ENCODE measurements around the gene VCL. TPM values are rescaled to one million over a fixed set of nuclear protein-coding genes. Genes with fewer than 3 reads are reported as not detected.

Gene VCL
- total RNA-seq, 4 donors from 2014 or later = 99.2 to 120 (median 106) TPM

DNA sequence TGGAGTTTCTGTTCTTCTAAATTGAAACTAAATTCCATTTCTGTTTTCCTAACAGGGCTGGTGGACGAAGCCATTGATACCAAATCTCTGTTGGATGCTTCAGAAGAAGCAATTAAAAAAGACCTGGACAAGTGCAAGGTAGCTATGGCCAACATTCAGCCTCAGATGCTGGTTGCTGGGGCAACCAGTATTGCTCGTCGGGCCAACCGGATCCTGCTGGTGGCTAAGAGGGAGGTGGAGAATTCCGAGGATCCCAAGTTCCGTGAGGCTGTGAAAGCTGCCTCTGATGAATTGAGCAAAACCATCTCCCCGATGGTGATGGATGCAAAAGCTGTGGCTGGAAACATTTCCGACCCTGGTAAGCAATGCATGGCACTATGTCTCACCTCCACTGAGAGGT lies 107.1 kb downstream of the VCL start:
- Histone ChIP-seq H3K27ac (no peak overlapping the region), H3K9me3 (no peaks in the 10 kb centered on the region), H3K4me1 (no peaks in the 10 kb centered on the region), H3K4me3 (no peak overlapping the region), H3K36me3 (peaks cover 8 to 99% (median 11%) of the 10 kb centered on the region in 3 donors), H3K27me3 (no peaks in the 10 kb centered on the region)
- TF ChIP-seq, protein P1, sequence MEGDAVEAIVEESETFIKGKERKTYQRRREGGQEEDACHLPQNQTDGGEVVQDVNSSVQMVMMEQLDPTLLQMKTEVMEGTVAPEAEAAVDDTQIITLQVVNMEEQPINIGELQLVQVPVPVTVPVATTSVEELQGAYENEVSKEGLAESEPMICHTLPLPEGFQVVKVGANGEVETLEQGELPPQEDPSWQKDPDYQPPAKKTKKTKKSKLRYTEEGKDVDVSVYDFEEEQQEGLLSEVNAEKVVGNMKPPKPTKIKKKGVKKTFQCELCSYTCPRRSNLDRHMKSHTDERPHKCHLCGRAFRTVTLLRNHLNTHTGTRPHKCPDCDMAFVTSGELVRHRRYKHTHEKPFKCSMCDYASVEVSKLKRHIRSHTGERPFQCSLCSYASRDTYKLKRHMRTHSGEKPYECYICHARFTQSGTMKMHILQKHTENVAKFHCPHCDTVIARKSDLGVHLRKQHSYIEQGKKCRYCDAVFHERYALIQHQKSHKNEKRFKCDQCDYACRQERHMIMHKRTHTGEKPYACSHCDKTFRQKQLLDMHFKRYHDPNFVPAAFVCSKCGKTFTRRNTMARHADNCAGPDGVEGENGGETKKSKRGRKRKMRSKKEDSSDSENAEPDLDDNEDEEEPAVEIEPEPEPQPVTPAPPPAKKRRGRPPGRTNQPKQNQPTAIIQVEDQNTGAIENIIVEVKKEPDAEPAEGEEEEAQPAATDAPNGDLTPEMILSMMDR (IDR thresholded peaks at IDR 0.05) = no peak
- TF ChIP-seq EP300 (IDR thresholded peaks at IDR 0.05) (no peak), POLR2A (IDR thresholded peaks at IDR 0.05) (no peak)
- WGBS, 2 donors = 74 to 76% methylated on average over 8 of the region's 8 CpGs
- DNase-seq (ENCODE audit: low spot score in 2 of 2) = no peak

DNA sequence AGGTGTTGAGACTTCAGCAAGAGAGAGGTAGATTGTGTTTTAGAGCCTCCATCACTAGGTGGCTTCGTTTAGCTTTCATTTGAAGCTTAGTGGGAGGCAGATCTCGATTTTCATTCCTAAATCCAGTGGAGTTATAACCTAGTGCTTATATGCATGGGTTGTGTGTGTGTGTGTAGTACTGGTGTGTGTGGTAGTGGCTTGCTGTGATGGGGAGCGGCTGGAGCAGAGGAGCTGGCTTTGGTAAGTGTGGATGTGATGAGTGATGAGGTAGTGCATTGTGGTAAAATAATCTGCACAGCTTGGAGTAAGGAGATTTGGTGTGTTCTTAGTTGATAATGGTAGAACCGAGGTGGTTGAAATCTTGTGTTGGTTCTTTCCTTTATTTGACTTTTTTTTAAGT lies 109.5 kb downstream of the VCL start:
- DNase-seq (ENCODE audit: low spot score in 2 of 2) = no peak
- WGBS, 2 donors = 83 to 84% methylated on average over 4 of the region's 4 CpGs
- Histone ChIP-seq H3K4me3 (no peak overlapping the region), H3K9me3 (no peaks in the 10 kb centered on the region), H3K4me1 (no peaks in the 10 kb centered on the region), H3K36me3 (peaks cover 11 to 100% (median 14%) of the 10 kb centered on the region in 3 donors), H3K27me3 (no peaks in the 10 kb centered on the region), H3K27ac (no peak overlapping the region)
- TF ChIP-seq, protein P1 (IDR thresholded peaks at IDR 0.05) = no peak
- TF ChIP-seq POLR2A (IDR thresholded peaks at IDR 0.05) = no peak
- no peak for TF ChIP-seq EP300 (IDR thresholded peaks at IDR 0.05)

DNA sequence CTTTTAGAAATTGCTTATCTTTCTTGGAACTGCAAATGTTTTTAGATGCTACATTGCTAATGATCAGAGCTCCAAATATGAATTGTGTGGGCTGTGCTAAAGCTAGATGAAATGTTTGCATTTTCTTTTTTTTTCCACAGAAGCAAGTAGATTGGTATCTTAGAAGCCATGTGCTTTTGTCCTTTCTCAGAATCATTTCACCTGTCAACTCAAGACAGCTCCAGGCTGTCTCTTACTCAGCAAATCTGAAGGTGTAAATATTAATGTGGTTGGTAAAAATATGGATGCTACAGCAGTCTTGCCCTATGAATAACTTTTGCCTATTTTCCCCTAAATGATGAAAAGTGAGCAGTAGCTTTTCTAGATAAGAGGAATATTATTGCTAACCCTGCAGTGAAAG lies 111.5 kb downstream of the VCL start:
- no peaks in the 10 kb centered on the region for H3K9me3 ChIP-seq
- H3K4me1 ChIP-seq = peaks cover 0 to 13% (median 0%) of the 10 kb centered on the region in 4 donors
- H3K27ac ChIP-seq = no peak overlapping the region
- no peak for DNase-seq (ENCODE audit: low spot score in 2 of 2)
- H3K27me3 ChIP-seq = no peaks in the 10 kb centered on the region
- no peak overlapping the region for H3K4me3 ChIP-seq
- TF ChIP-seq POLR2A (IDR thresholded peaks at IDR 0.05) = no peak
- TF ChIP-seq EP300 (IDR thresholded peaks at IDR 0.05) = no peak
- TF ChIP-seq, protein P1 (IDR thresholded peaks at IDR 0.05) = no peak
- peaks cover 11 to 100% (median 14%) of the 10 kb centered on the region in 3 donors for H3K36me3 ChIP-seq

DNA sequence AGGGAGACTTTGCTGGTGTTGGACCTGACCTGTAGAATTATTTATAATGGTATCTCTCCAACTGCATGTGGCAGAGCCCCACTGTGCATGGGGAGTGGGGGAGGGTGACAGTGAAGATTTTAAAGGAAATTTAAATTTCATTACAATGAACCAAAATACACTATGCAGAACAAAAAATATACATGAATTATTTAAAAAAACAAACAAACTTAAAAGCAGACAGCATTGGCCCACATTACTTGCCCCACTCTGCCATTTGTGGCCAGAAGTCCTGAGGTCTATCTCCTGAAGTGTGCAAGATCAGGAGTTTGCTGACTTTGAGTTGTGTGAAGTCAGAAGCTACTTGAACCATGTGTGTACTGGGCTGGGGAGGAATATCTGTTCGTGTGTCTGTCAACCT lies 112.2 kb downstream of the VCL start:
- no peak overlapping the region for H3K27ac ChIP-seq

DNA sequence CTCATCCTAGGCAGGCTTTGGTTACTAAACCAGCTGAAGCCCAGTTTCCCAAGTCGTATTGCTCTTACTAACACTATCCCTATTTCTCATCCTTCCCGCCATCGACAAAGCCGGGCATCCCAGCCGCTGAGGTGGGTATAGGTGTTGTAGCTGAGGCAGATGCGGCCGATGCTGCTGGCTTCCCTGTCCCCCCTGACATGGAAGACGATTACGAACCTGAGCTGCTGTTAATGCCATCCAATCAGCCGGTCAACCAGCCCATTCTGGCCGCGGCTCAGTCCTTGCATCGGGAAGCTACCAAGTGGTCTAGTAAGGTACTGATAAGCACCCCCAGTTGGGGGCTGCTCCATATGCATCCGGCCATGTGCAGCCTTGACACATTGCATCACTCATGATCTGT lies 113.9 kb downstream of the VCL start:
- DNase-seq (ENCODE audit: low spot score in 2 of 2) = no peak
- H3K36me3 ChIP-seq = peaks cover 12 to 99% (median 16%) of the 10 kb centered on the region in 3 donors
- H3K4me3 ChIP-seq = no peak overlapping the region
- TF ChIP-seq EP300 (IDR thresholded peaks at IDR 0.05) (no peak), POLR2A (IDR thresholded peaks at IDR 0.05) (no peak)
- TF ChIP-seq, protein P1 (IDR thresholded peaks at IDR 0.05) = no peak
- no peak overlapping the region for H3K27ac ChIP-seq
- H3K4me1 ChIP-seq = peaks cover 0 to 13% (median 0%) of the 10 kb centered on the region in 4 donors
- H3K27me3 ChIP-seq = no peaks in the 10 kb centered on the region
- H3K9me3 ChIP-seq = no peaks in the 10 kb centered on the region
- WGBS, 2 donors = 95 to 99% methylated on average over 13 to 14 of the region's 14 CpGs

More for the DNA sequence above, 112.2 kb downstream of the VCL start:
- no peaks in the 10 kb centered on the region for H3K9me3 ChIP-seq
- no peak overlapping the region for H3K4me3 ChIP-seq
- no peak for DNase-seq (ENCODE audit: low spot score in 2 of 2)
- H3K4me1 ChIP-seq = peaks cover 0 to 13% (median 0%) of the 10 kb centered on the region in 4 donors
- no peaks in the 10 kb centered on the region for H3K27me3 ChIP-seq
- H3K36me3 ChIP-seq = peaks cover 10 to 100% (median 19%) of the 10 kb centered on the region in 3 donors
- WGBS, 2 donors = 72 to 73% methylated on average over 1 of the region's 1 CpG
- TF ChIP-seq, protein P1 (IDR thresholded peaks at IDR 0.05) = no peak
- TF ChIP-seq POLR2A (IDR thresholded peaks at IDR 0.05) (no peak), EP300 (IDR thresholded peaks at IDR 0.05) (no peak)
